Measurements from ENCODE around the gene MRPL21. TPM values are rescaled to one million over a fixed set of nuclear protein-coding genes. Genes with fewer than 3 reads are reported as not detected.

MRPL21 gene
- total RNA-seq, 3 donors from 2014 or later = 49.2 to 78.4 (median 72.6) TPM

GRCh38 chr11:68905421-68906360 is 2.1 kb upstream of the MRPL21 start:
- DNase-seq (no peak), ATAC-seq (no peak)
- no peak for TF ChIP-seq CTCF (IDR thresholded peaks at IDR 0.05)
- H3K36me3 ChIP-seq (ENCODE audit: low read depth) = peaks cover 6% of the 10 kb centered on the region
- H3K4me3 ChIP-seq = no peak overlapping the region
- intact Hi-C loops (cut with DNase I, micrococcal nuclease) = loop anchor here in 1 of 2 donors (10.0 kb wide), 1 partner anchor 179 kb away; no protein-coding TSS in a partner anchor
- H3K4me1 ChIP-seq (ENCODE audit: low read depth) = peaks cover 17% of the 10 kb centered on the region
- no peaks in the 10 kb centered on the region for H3K9me3 ChIP-seq

DNA sequence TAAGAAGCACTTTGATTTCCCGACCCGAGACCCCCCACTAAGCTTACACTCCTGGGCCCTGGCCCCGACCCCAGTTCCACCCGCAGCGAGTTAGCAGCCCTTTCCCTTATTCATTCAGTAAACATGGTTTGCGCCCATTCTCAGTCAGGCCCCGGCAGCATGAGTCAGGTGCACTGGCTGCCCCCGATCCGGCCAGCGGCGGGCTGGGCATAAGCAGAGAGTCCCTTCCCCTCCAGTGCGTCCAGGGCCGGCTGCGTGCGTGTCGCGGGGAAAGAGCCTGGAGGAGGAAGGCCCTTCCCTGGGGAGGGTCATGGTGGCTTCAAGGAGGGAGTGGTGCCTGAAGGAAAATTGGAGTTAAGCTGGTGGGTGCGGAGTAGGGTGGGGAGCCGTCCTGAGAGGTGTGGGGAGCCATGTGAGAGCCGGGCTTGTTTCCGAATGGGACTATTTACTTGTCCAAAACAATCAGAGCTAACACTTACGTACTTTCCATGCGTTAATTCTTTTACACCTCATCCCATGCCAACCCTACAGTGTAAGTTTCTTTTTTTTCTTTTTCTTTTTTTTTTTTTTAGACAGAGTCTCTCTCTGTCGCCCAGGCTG is 716 bp upstream of the MRPL21 start:
- peak; percentile 40 to 63 (median 61) for DNase-seq
- intact Hi-C loops (cut with DNase I, micrococcal nuclease) = loop anchor here in 1 of 2 donors (10.0 kb wide), 1 partner anchor 180 kb away; no protein-coding TSS in a partner anchor
- no peaks in the 10 kb centered on the region for H3K9me3 ChIP-seq
- no peak for TF ChIP-seq CTCF (IDR thresholded peaks at IDR 0.05)
- H3K36me3 ChIP-seq (ENCODE audit: low read depth) = peaks cover 14% of the 10 kb centered on the region
- peak overlapping the region; percentile 80 for H3K4me3 ChIP-seq
- H3K4me1 ChIP-seq (ENCODE audit: low read depth) = peaks cover 17% of the 10 kb centered on the region
- peak; percentile 63 for ATAC-seq

- H3K4me1 ChIP-seq (ENCODE audit: low read depth) = peaks cover 17% of the 10 kb centered on the region
- H3K36me3 ChIP-seq (ENCODE audit: low read depth) = peaks cover 17% of the 10 kb centered on the region
- no peak overlapping the region for H3K4me3 ChIP-seq
- no peaks in the 10 kb centered on the region for H3K9me3 ChIP-seq
- no peak for ATAC-seq
- no peak for DNase-seq
- no peak for TF ChIP-seq CTCF (IDR thresholded peaks at IDR 0.05)
- intact Hi-C loops (cut with DNase I, micrococcal nuclease) = loop anchor here in 1 of 2 donors (10.0 kb wide), 1 partner anchor 184 kb away; no protein-coding TSS in a partner anchor
Measured at GRCh38 chr11:68900835-68901381, 2.7 kb downstream of the MRPL21 start.

DNA sequence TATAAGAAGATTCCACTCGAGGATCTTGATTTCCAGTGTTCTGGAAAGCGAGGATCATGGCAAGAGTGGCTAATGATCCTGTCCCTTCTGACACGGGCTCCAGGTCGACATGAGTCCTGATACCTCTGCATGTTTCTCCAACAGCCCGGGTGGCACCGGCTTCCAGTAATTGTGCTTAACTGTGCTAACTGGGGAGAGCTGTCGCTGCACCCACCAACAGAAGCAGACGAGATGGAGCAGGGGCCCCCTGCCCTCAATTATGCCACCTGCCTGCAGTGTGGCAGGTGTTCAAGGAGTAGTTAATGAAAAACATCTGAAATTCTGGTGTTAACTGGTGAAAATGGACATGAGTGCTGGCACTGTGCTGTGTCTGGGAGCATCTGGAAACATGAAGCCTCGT is 6.2 kb downstream of the MRPL21 start:
- intact Hi-C loops (cut with DNase I, micrococcal nuclease) = no loop called here
- no peak for ATAC-seq
- TF ChIP-seq CTCF (IDR thresholded peaks at IDR 0.05) = no peak

DNA sequence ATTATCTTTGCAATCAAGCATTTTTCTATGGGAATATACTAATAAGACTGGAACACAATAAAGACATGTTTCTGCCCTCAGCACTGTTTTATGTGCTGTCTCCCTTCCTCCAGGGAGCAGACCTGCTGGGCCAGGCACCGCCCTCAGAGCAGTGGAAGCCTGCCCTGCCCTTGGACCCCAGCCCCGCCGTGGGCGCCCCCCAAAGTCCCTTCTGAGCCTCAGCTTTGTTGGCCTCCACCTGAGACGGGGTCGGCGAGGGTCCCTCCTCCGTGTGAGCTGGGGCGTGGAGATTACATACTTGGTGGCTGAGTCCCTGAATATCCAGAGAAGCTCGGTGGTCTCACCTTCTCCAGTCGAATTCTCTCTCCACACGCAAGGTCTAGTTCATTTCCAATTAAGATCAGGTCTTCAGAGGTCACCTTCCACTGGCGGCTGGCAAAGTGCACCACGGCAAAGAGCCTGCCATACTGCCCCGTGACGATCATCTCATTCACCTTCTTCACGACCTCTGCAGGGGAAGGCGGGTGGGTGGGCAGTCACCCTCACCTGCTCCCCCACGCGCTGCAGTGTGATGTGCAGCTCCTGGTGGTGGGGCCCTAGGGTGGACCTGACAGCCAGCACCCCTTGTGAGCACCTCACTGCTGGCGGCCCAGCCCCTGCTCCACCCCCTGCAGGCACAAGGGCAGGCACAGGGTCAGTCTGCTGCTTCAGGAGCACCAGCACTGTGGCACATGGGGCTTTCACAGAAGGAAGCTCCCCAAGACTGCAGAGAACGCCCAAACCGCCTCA is 7.3 kb downstream of the MRPL21 start:
- ATAC-seq = no peak
- no peak for TF ChIP-seq CTCF (IDR thresholded peaks at IDR 0.05)
- intact Hi-C loops (cut with DNase I, micrococcal nuclease) = no loop called here

More for the DNA sequence above, 6.2 kb downstream of the MRPL21 start:
- Histone ChIP-seq H3K9me3 (no peaks in the 10 kb centered on the region), H3K4me3 (no peak overlapping the region), H3K36me3 (ENCODE audit: low read depth) (peaks cover 17% of the 10 kb centered on the region), H3K4me1 (ENCODE audit: low read depth) (no peaks in the 10 kb centered on the region)
- DNase-seq = no peak

More for the DNA sequence above, 7.3 kb downstream of the MRPL21 start:
- no peak overlapping the region for H3K4me3 ChIP-seq
- H3K9me3 ChIP-seq = no peaks in the 10 kb centered on the region
- no peaks in the 10 kb centered on the region for H3K4me1 ChIP-seq (ENCODE audit: low read depth)
- peaks cover 17% of the 10 kb centered on the region for H3K36me3 ChIP-seq (ENCODE audit: low read depth)
- peak in 1 of 3 donors; percentile 15 for DNase-seq
